K562 (cell line): Measurements from ENCODE around the gene TMEM273. TPM values are rescaled to one million over a fixed set of nuclear protein-coding genes. Genes with fewer than 3 reads are reported as not detected.

ENCODE experiments used
- BRF2 ChIP-seq: IDR thresholded peaks from 3 replicates; pipeline ENCODE4 v1.6.1; 2011; ENCODE audit warnings: borderline replicate concordance, mild to moderate bottlenecking; ENCODE audit not compliant: insufficient read length, insufficient read depth
- CBFA2T3 ChIP-seq: fragments of 450-650 bp; IDR thresholded peaks from 2 replicates; pipeline ENCODE4 v1.6.1; 2017
- DMBX1 ChIP-seq: fragments of 250-450 bp; sonication (Bioruptor Pico); IDR thresholded peaks from 2 replicates; pipeline ENCODE4 v1.8.0; 2022; ENCODE audit warnings: inconsistent platforms, mild to moderate bottlenecking, moderate library complexity, borderline replicate concordance
- HSF4 ChIP-seq: fragments of 250-450 bp; sonication (Bioruptor Pico); IDR thresholded peaks from 2 replicates; pipeline ENCODE4 v2.1.2; 2022; ENCODE audit warnings: mild to moderate bottlenecking, moderate library complexity, borderline replicate concordance
- LCOR ChIP-seq: sonication (generic); formaldehyde crosslinking; IDR thresholded peaks from 2 replicates; pipeline ENCODE4 v1.8.0; 2022; ENCODE audit warnings: mild to moderate bottlenecking, missing genetic modification reagents
- TAL1 ChIP-seq: fragments of 450-650 bp; IDR thresholded peaks from 2 replicates; pipeline ENCODE4 v1.6.1; 2016; ENCODE audit warnings: mild to moderate bottlenecking
- U2AF1 ChIP-seq: fragments of 200-400 bp; formaldehyde crosslinking; optimal IDR thresholded peaks from 2 replicates; pipeline ENCODE3; 2017; ENCODE audit warnings: mild to moderate bottlenecking, low read depth, low read length, moderate library complexity
- ZNF592 ChIP-seq: fragments of 450-650 bp; IDR thresholded peaks from 2 replicates; pipeline ENCODE4 v1.6.1; 2017; ENCODE audit warnings: antibody characterized with exemption, mild to moderate bottlenecking
- ZNF668 ChIP-seq: fragments of 250-450 bp; sonication (Bioruptor Pico); IDR thresholded peaks from 2 replicates; pipeline ENCODE4 v1.8.0; 2022; ENCODE audit warnings: mild to moderate bottlenecking, inconsistent platforms
- ZNF766 ChIP-seq: fragments of 200-800 bp; sonication (Bioruptor generic); conservative IDR thresholded peaks from 2 replicates; pipeline ENCODE4 v1.6.1; 2016; ENCODE audit warnings: missing genetic modification characterization, missing compliant biosample characterization
- ZSCAN29 ChIP-seq: fragments of 450-650 bp; IDR thresholded peaks from 2 replicates; pipeline ENCODE4 v1.6.1; 2017
- polyA plus RNA-seq, 8 experiments: library from polyadenylated mRNA; depleted of rRNA in 4 of 8; stranded (reverse) in 5 of 8; unstranded in 3 of 8; fragments of >200 nt; fragmentation: Nextera tagmentation in 2 of 8; fragmentation: Illumina TruSeq in 1 of 8; extraction: Ambion mirVana in 2 of 8; extraction: Trizol in 1 of 8; gene quantifications; 2 replicates each; pipeline versions ENCODE4 v1.2.1 to v1.2.3, GENCODE V29; 2011 to 2014; ENCODE audit warnings: inconsistent platforms in 1 of 8, missing spikeins in 1 of 8
- total RNA-seq, 7 experiments: library from RNA; depleted of rRNA in 6 of 7; stranded (reverse); fragments of >200 nt in 6 of 7; fragmentation: Illumina TruSeq in 2 of 7; extraction: Trizol in 2 of 7; gene quantifications; 2 replicates each; pipeline versions ENCODE4 v1.2.1 to v1.2.3, GENCODE V29; 2011 to 2021; ENCODE audit warnings: low replicate concordance in 1 of 7
- TF ChIP-seq, protein P1 (sequence below): sonication (generic); formaldehyde crosslinking; IDR thresholded peaks from 2 replicates; pipeline ENCODE4 v1.8.1; 2023; ENCODE audit warnings: mild to moderate bottlenecking, missing genetic modification reagents, moderate library complexity
- TF ChIP-seq, protein P2 (sequence below): fragments of 200-800 bp; sonication (Bioruptor generic); IDR thresholded peaks from 2 replicates; pipeline ENCODE4 v1.6.1; 2017; ENCODE audit warnings: missing genetic modification characterization, missing compliant biosample characterization

TMEM273 gene
- total and polyA plus RNA-seq, 9 of the 15 experiments (the other 6 are each of a cell fraction or from before 2014, with no cell fraction given): 39.2 to 131 (median 95.6) TPM

DNA sequence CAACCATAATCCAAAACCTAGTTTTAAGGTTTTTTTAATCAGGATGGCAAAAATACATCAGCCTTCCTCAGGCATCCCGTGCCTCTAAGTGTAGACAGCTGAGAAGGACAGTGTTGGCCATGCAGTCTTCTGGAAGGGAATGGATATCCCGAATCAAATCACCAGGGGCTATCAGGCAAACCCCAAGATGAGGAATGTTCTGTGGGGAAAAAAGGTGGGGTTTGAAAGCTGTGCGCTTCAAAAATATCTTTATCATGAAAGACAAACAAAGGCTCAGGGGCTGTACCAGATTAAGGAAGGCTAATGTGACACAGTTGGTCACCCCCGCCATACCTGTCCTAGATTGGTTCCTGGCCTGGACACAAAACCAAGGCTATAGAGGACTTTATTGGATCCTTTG is 5.4 kb downstream of the TMEM273 start (continued):
- TF ChIP-seq, protein P1, sequence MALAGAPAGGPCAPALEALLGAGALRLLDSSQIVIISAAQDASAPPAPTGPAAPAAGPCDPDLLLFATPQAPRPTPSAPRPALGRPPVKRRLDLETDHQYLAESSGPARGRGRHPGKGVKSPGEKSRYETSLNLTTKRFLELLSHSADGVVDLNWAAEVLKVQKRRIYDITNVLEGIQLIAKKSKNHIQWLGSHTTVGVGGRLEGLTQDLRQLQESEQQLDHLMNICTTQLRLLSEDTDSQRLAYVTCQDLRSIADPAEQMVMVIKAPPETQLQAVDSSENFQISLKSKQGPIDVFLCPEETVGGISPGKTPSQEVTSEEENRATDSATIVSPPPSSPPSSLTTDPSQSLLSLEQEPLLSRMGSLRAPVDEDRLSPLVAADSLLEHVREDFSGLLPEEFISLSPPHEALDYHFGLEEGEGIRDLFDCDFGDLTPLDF: no peak
- 0 out of 2 replicates have a peak, but pooled peaks have one; percentile 65 for TF ChIP-seq ZNF668 (CRISPR knock-in tag)
- 0 out of 2 replicates have a peak, but pooled peaks have one; percentile 19 for TF ChIP-seq ZSCAN29
- TF ChIP-seq DMBX1: peak; percentile 67; the same call in 1 of the 2 replicates
- peak; percentile 24; the same call in 1 of the 2 replicates for TF ChIP-seq CBFA2T3
- TF ChIP-seq ZNF592: peak; percentile 52
- TF ChIP-seq LCOR (CRISPR knock-in tag): no peak
- TF ChIP-seq HSF4 (CRISPR knock-in tag): peak; percentile 38; the same call in 1 of the 2 replicates
- TF ChIP-seq, protein P2, sequence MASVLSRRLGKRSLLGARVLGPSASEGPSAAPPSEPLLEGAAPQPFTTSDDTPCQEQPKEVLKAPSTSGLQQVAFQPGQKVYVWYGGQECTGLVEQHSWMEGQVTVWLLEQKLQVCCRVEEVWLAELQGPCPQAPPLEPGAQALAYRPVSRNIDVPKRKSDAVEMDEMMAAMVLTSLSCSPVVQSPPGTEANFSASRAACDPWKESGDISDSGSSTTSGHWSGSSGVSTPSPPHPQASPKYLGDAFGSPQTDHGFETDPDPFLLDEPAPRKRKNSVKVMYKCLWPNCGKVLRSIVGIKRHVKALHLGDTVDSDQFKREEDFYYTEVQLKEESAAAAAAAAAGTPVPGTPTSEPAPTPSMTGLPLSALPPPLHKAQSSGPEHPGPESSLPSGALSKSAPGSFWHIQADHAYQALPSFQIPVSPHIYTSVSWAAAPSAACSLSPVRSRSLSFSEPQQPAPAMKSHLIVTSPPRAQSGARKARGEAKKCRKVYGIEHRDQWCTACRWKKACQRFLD (CRISPR knock-in tag): 0 out of 2 replicates have a peak, but pooled peaks have one; percentile 36
- TF ChIP-seq BRF2: no peak
- no peak for TF ChIP-seq TAL1
- 0 out of 2 replicates have a peak, but pooled peaks have one; percentile 7 for TF ChIP-seq ZNF766 (CRISPR knock-in tag)
- TF ChIP-seq U2AF1: no peak
